Stromal cell of bone marrow (primary cell): ENCODE measurements around the gene NAA40.

Experiments used
- DNase-seq: peaks from one replicate; pipeline ENCODE4 v3.0.0-alpha.2; 2012; ENCODE audit warnings: low read depth

Gene NAA40

GRCh38 chr11:63938479-63939396, at the start of gene NAA40:
Gene NAA40, plus strand, starts transcription at chr11:63939002. Its CDS starts 95 bp downstream, at chr11:63939097.
- peak; percentile 75 for DNase-seq

GRCh38 chr11:63889344-63889743, 49.5 kb upstream of the NAA40 start:
- no peak for DNase-seq

GRCh38 chr11:63890368-63890767, 48.4 kb upstream of the NAA40 start:
- DNase-seq, result no peak

GRCh38 chr11:63892228-63892627, 46.6 kb upstream of the NAA40 start:
- DNase-seq, result no peak

- DNase-seq, result no peak
Observed at GRCh38 chr11:63893355-63893754, 45.4 kb upstream of the NAA40 start.

- no peak for DNase-seq
Observed at GRCh38 chr11:63896071-63896470, 42.7 kb upstream of the NAA40 start.

GRCh38 chr11:63897459-63898146, 41.2 kb upstream of the NAA40 start:
- DNase-seq, result no peak

- no peak for DNase-seq
Observed at GRCh38 chr11:63901660-63902059, 37.1 kb upstream of the NAA40 start.

- no peak for DNase-seq
Observed at GRCh38 chr11:63903884-63904283, 34.9 kb upstream of the NAA40 start.

GRCh38 chr11:63904743-63905142, 34.1 kb upstream of the NAA40 start:
- DNase-seq, result no peak

GRCh38 chr11:63905179-63905578, 33.6 kb upstream of the NAA40 start:
- no peak for DNase-seq

- no peak for DNase-seq
Observed at GRCh38 chr11:63906087-63906486, 32.7 kb upstream of the NAA40 start.

GRCh38 chr11:63906585-63906984, 32.2 kb upstream of the NAA40 start:
- no peak for DNase-seq

- no peak for DNase-seq
Observed at GRCh38 chr11:63907063-63907462, 31.7 kb upstream of the NAA40 start.

- DNase-seq, result no peak
Observed at GRCh38 chr11:63907808-63908530, 30.8 kb upstream of the NAA40 start.

GRCh38 chr11:63908631-63909401, 30.0 kb upstream of the NAA40 start:
- DNase-seq, result no peak

GRCh38 chr11:63909591-63910506, 29.0 kb upstream of the NAA40 start:
- no peak for DNase-seq

- no peak for DNase-seq
Observed at GRCh38 chr11:63910675-63911074, 28.1 kb upstream of the NAA40 start.

GRCh38 chr11:63911440-63911839, 27.4 kb upstream of the NAA40 start:
- DNase-seq, result no peak

GRCh38 chr11:63911876-63912275, 26.9 kb upstream of the NAA40 start:
- DNase-seq, result no peak

GRCh38 chr11:63912678-63913077, 26.1 kb upstream of the NAA40 start:
- DNase-seq, result no peak
